Panc1 (cell line): ENCODE data around the gene AGAP1. TPM values are rescaled to one million over a fixed set of nuclear protein-coding genes. Genes with fewer than 3 reads are reported as not detected.

ENCODE experiments used
- ATAC-seq: fragments of 200-7000 bp; cut with Tn5 transposase; 2 replicates; pipeline ENCODE4 v1.9.1; 2020; ENCODE audit warnings: mild to moderate bottlenecking, moderate library complexity
- BruUV-seq: library from RNA; stranded (reverse); fragments of 400-500 nt; replicated peaks from 2 replicates; lab custom pipeline; 2021; lab: Mats Ljungman, UMichigan
- CTCF ChIA-PET: fragments of 300-600 bp; sonication (Branson Sonifier 250); formaldehyde crosslinking; loops from one replicate; lab custom pipeline; 2022; ENCODE audit warnings: antibody characterized with exemption; lab: Charles Lee
- POLR2A ChIA-PET: fragments of 300-600 bp; sonication (Branson Sonifier 250); formaldehyde crosslinking; loops from one replicate; lab custom pipeline; 2022; ENCODE audit warnings: antibody characterized with exemption; lab: Charles Lee
- DNase-seq: peaks from one replicate; pipeline ENCODE4 v3.0.0-alpha.2; 2010; ENCODE audit warnings: low read depth, low spot score
- H3K27ac ChIP-seq: 2 replicates; pipeline ENCODE4 v1.5.1; 2011; ENCODE audit warnings: mild to moderate bottlenecking, low read length, inconsistent platforms
- H3K27me3 ChIP-seq: fragments of 200-500 bp; sonication (Bioruptor generic); 2 replicates; pipeline ENCODE4 v1.6.0; 2014; ENCODE audit warnings: low read length, inconsistent platforms; ENCODE audit not compliant: control insufficient read depth, insufficient read depth
- H3K36me3 ChIP-seq: fragments of 200-500 bp; sonication (Bioruptor generic); 2 replicates; pipeline ENCODE4 v1.5.1; 2014; ENCODE audit warnings: inconsistent platforms, mild to moderate bottlenecking, low read length, moderate library complexity; ENCODE audit not compliant: control insufficient read depth, insufficient read depth
- H3K4me1 ChIP-seq: 2 replicates; pipeline ENCODE4 v1.5.1; 2011; ENCODE audit warnings: inconsistent platforms, mild to moderate bottlenecking, low read length, moderate library complexity; ENCODE audit not compliant: control insufficient read depth, insufficient read depth
- H3K4me3 ChIP-seq, 2 experiments: 2 replicates each; pipeline ENCODE4 v1.5.1; 2011 to 2012; ENCODE audit warnings: low read depth in 2 of 2, low read length in 2 of 2, mild to moderate bottlenecking in 2 of 2, inconsistent platforms in 1 of 2, moderate library complexity in 1 of 2
- H3K9me3 ChIP-seq: fragments of 200-500 bp; sonication (Bioruptor generic); 2 replicates; pipeline ENCODE4 v1.5.1; 2014; ENCODE audit warnings: low read depth, mild to moderate bottlenecking, inconsistent platforms, low read length, moderate library complexity; ENCODE audit not compliant: control insufficient read depth, insufficient read depth
- POLR2AphosphoS5 ChIP-seq: IDR thresholded peaks from 2 replicates; pipeline ENCODE4 v1.6.1; 2012; ENCODE audit warnings: mild to moderate bottlenecking, low read depth, low read length, moderate library complexity
- REST ChIP-seq, 2 experiments: IDR thresholded peaks; 2 replicates each; pipeline ENCODE4 v1.6.1; 2011 to 2012; ENCODE audit warnings: low read depth in 2 of 2, control low read depth in 1 of 2, low read length in 1 of 2, mild to moderate bottlenecking in 1 of 2, moderate library complexity in 1 of 2; ENCODE audit not compliant: insufficient read depth in 1 of 2
- SIN3A ChIP-seq: IDR thresholded peaks from 2 replicates; pipeline ENCODE4 v1.6.1; 2012; ENCODE audit warnings: low read depth, mild to moderate bottlenecking, low read length, moderate library complexity, borderline replicate concordance; ENCODE audit not compliant: insufficient read depth
- TCF7L2 ChIP-seq: IDR thresholded peaks from 2 replicates; pipeline ENCODE4 v1.6.1; 2011; ENCODE audit warnings: mild to moderate bottlenecking, low read depth, low read length, inconsistent platforms
- in situ Hi-C: cut with HindIII; loops from 2 replicates; pipeline ENCODE4 v1.10.0; 2016; ENCODE audit warnings: low sequenced_read_pairs, low pct_unique_long_range_greater_than_20kb
- intact Hi-C: fragments of 100-400 bp; cut with micrococcal nuclease; formaldehyde crosslinking; loops from one replicate; pipeline ENCODE4 v1.10.0; 2022; ENCODE audit not compliant: unreplicated experiment
- total RNA-seq: library from RNA; stranded (reverse); gene quantifications from one replicate; pipeline ENCODE4 v1.2.1, GENCODE V29; 2021; ENCODE audit not compliant: unreplicated experiment
- TF ChIP-seq, protein P1 (sequence below): fragments of 450-650 bp; IDR thresholded peaks from 2 replicates; pipeline ENCODE4 v1.5.1; 2017; ENCODE audit warnings: mild to moderate bottlenecking

AGAP1 gene
- total RNA-seq, 1 experiment from 2014 or later, result 38.9 TPM

GRCh38 chr2:235467588-235467987, 26.3 kb upstream of the AGAP1 start:
- no peaks in the 10 kb centered on the region for H3K9me3 ChIP-seq
- DNase-seq (no peak), ATAC-seq (no peak)
- H3K27me3 ChIP-seq, result no peaks in the 10 kb centered on the region
- H3K36me3 ChIP-seq, result no peaks in the 10 kb centered on the region
- ChIA-PET CTCF (no interaction called here), POLR2A (interaction anchor here (0.7 kb wide), 1 partner anchor 538 kb away, joined by 4 read pairs; no protein-coding TSS in a partner anchor)
- in situ Hi-C loops, result no loop called here
- H3K27ac ChIP-seq, result no peak overlapping the region
- no TSS peak for BruUV-seq
- intact Hi-C loops, result no loop called here
- no peak overlapping the region for H3K4me3 ChIP-seq
- H3K4me1 ChIP-seq, result peaks cover 7% of the 10 kb centered on the region
- TF ChIP-seq REST (IDR thresholded peaks at IDR 0.05; ENCODE audit: insufficient read depth in 1 of 2, low read depth in 2 of 2, low read length in 1 of 2), result no peak
- TF ChIP-seq, protein P1, sequence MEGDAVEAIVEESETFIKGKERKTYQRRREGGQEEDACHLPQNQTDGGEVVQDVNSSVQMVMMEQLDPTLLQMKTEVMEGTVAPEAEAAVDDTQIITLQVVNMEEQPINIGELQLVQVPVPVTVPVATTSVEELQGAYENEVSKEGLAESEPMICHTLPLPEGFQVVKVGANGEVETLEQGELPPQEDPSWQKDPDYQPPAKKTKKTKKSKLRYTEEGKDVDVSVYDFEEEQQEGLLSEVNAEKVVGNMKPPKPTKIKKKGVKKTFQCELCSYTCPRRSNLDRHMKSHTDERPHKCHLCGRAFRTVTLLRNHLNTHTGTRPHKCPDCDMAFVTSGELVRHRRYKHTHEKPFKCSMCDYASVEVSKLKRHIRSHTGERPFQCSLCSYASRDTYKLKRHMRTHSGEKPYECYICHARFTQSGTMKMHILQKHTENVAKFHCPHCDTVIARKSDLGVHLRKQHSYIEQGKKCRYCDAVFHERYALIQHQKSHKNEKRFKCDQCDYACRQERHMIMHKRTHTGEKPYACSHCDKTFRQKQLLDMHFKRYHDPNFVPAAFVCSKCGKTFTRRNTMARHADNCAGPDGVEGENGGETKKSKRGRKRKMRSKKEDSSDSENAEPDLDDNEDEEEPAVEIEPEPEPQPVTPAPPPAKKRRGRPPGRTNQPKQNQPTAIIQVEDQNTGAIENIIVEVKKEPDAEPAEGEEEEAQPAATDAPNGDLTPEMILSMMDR, result no peak
- no peak for TF ChIP-seq SIN3A
- TF ChIP-seq POLR2AphosphoS5, result no peak
- TF ChIP-seq TCF7L2, result no peak

- Histone ChIP-seq H3K4me3 (peak overlapping the region in 1 of 2 experiments; percentile 54; a peak in 2 of 4 replicates), H3K27me3 (no peaks in the 10 kb centered on the region), H3K36me3 (no peaks in the 10 kb centered on the region), H3K9me3 (no peaks in the 10 kb centered on the region), H3K4me1 (peaks cover 7% of the 10 kb centered on the region), H3K27ac (peak overlapping the region; percentile 35)
- POLR2A ChIA-PET, result no interaction called here
- CTCF ChIA-PET, result no interaction called here
- ATAC-seq, result peak; percentile 96
- TF ChIP-seq REST (IDR thresholded peaks at IDR 0.05; ENCODE audit: insufficient read depth in 1 of 2, low read depth in 2 of 2, low read length in 1 of 2) (no peak), SIN3A (no peak), TCF7L2 (no peak), POLR2AphosphoS5 (no peak)
- TF ChIP-seq, protein P1, result no peak
- no TSS peak for BruUV-seq
- in situ Hi-C loops, result no loop called here
- peak; percentile 88 for DNase-seq
- intact Hi-C loops, result no loop called here
Measured at GRCh38 chr2:235468978-235469655, 24.7 kb upstream of the AGAP1 start.
